ENCODE data around the gene SLC6A20.

SLC6A20 gene

GRCh38 chr3:45737234-45737633 lies 59.1 kb downstream of the SLC6A20 start:
- Histone ChIP-seq H3K9ac (ENCODE audit: low read depth, low read length) (no peak overlapping the region), H3K9me3 (ENCODE audit: insufficient read depth, low read length, severe bottlenecking) (no peaks in the 10 kb centered on the region), H3K79me2 (ENCODE audit: insufficient read depth, low read length) (no peaks in the 10 kb centered on the region), H2AFZ (ENCODE audit: low read depth, low read length) (no peak overlapping the region), H3K4me1 (ENCODE audit: insufficient read depth, low read length) (no peaks in the 10 kb centered on the region), H4K20me1 (ENCODE audit: insufficient read depth, low read length) (no peaks in the 10 kb centered on the region), H3K27ac (ENCODE audit: low read length) (no peak overlapping the region), H3K4me3 (ENCODE audit: low read depth in 1 of 2, low read length in 2 of 2) (no peak overlapping the region), H3K4me2 (ENCODE audit: insufficient read depth, low read length) (no peak overlapping the region), H3K36me3 (ENCODE audit: insufficient read depth, low read length) (peaks cover 97% of the 10 kb centered on the region), H3K27me3 (ENCODE audit: insufficient read depth, low read length, poor library complexity) (no peaks in the 10 kb centered on the region)
- DNase-seq (no peak), ATAC-seq (ENCODE audit: insufficient read depth, low read depth) (no peak)
- TF ChIP-seq CTCF (IDR thresholded peaks at IDR 0.05; ENCODE audit: borderline replicate concordance, extremely low read depth, low read length, poor library complexity, severe bottlenecking): no peak

GRCh38 chr3:45736707-45737106 lies 59.6 kb downstream of the SLC6A20 start:
- Histone ChIP-seq H3K79me2 (ENCODE audit: insufficient read depth, low read length) (no peaks in the 10 kb centered on the region), H3K36me3 (ENCODE audit: insufficient read depth, low read length) (peaks cover 97% of the 10 kb centered on the region), H3K4me2 (ENCODE audit: insufficient read depth, low read length) (no peak overlapping the region)

GRCh38 chr3:45730409-45731154 lies 65.8 kb downstream of the SLC6A20 start:
- no peaks in the 10 kb centered on the region for H3K27me3 ChIP-seq (ENCODE audit: insufficient read depth, low read length, poor library complexity)
- H3K4me3 ChIP-seq (ENCODE audit: low read depth in 1 of 2, low read length in 2 of 2): no peak overlapping the region
- no peak overlapping the region for H3K4me2 ChIP-seq (ENCODE audit: insufficient read depth, low read length)
- H3K27ac ChIP-seq (ENCODE audit: low read length): no peak overlapping the region
- DNase-seq (no peak), ATAC-seq (ENCODE audit: insufficient read depth, low read depth) (no peak)
- H4K20me1 ChIP-seq (ENCODE audit: insufficient read depth, low read length): no peaks in the 10 kb centered on the region
- H2AFZ ChIP-seq (ENCODE audit: low read depth, low read length): no peak overlapping the region
- TF ChIP-seq CTCF (IDR thresholded peaks at IDR 0.05; ENCODE audit: borderline replicate concordance, extremely low read depth, low read length, poor library complexity, severe bottlenecking): no peak
- no peak for TF ChIP-seq EZH2 (IDR thresholded peaks at IDR 0.05; ENCODE audit: borderline replicate concordance, low read depth, low read length, severe bottlenecking)
- no peak overlapping the region for H3K9ac ChIP-seq (ENCODE audit: low read depth, low read length)
- H3K4me1 ChIP-seq (ENCODE audit: insufficient read depth, low read length): no peaks in the 10 kb centered on the region
- peaks cover 73% of the 10 kb centered on the region for H3K36me3 ChIP-seq (ENCODE audit: insufficient read depth, low read length)
- peaks cover 14% of the 10 kb centered on the region for H3K79me2 ChIP-seq (ENCODE audit: insufficient read depth, low read length)
- H3K9me3 ChIP-seq (ENCODE audit: insufficient read depth, low read length, severe bottlenecking): no peaks in the 10 kb centered on the region

More at GRCh38 chr3:45736707-45737106, 59.6 kb downstream of the SLC6A20 start:
- Histone ChIP-seq H3K4me1 (ENCODE audit: insufficient read depth, low read length) (no peaks in the 10 kb centered on the region), H3K27ac (ENCODE audit: low read length) (no peak overlapping the region), H3K27me3 (ENCODE audit: insufficient read depth, low read length, poor library complexity) (no peaks in the 10 kb centered on the region), H3K9me3 (ENCODE audit: insufficient read depth, low read length, severe bottlenecking) (no peaks in the 10 kb centered on the region), H4K20me1 (ENCODE audit: insufficient read depth, low read length) (no peaks in the 10 kb centered on the region), H3K9ac (ENCODE audit: low read depth, low read length) (no peak overlapping the region), H3K4me3 (ENCODE audit: low read depth in 1 of 2, low read length in 2 of 2) (no peak overlapping the region), H2AFZ (ENCODE audit: low read depth, low read length) (no peak overlapping the region)
- DNase-seq: no peak
- TF ChIP-seq CTCF (IDR thresholded peaks at IDR 0.05; ENCODE audit: borderline replicate concordance, extremely low read depth, low read length, poor library complexity, severe bottlenecking) (no peak), EZH2 (IDR thresholded peaks at IDR 0.05; ENCODE audit: borderline replicate concordance, low read depth, low read length, severe bottlenecking) (no peak)
- no peak for ATAC-seq (ENCODE audit: insufficient read depth, low read depth)
